SH-SY5Y (cell line): ENCODE measurements around the gene SLC22A7.

ENCODE experiments used
- GATA2 ChIP-seq: IDR thresholded peaks from 2 replicates; pipeline ENCODE4 v1.6.1; 2011; ENCODE audit warnings: mild to moderate bottlenecking, low read depth, low read length
- GATA3 ChIP-seq: IDR thresholded peaks from 2 replicates; pipeline ENCODE4 v1.6.1; 2011; ENCODE audit warnings: low read depth, mild to moderate bottlenecking, low read length, moderate library complexity

DNA sequence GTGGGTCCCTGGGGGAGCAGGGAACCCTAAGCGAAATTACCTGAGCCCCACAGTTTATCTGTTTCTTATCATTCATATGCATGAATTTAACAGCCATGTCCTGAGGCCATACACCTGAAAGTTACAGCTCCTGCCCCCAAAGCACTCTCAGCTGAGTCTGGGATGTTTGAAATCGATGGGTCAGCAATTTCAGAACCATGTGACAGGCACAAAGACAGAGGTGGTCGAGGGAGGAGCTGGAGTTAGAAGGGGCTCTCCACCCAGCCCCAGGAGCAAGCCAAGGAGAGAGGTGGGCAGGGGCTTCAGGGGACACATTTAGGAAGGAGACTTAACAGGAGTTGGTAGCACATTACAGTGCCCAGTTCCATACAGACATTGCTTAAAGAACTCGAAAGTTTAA is 39.9 kb upstream of the SLC22A7 start:
- no peak for TF ChIP-seq GATA2
- TF ChIP-seq GATA3 = no peak
